Measurements from ENCODE around the gene ZYX.
"Not testable (repeated sequence)": the region's sequence is repeated elsewhere in the genome, so short reads cannot be mapped to it uniquely, and the experiment has no call there.

The ZYX gene

GRCh38 chr7:143390773-143391317 lies 9.7 kb downstream of the ZYX start:
- Histone ChIP-seq H3K27me3 (ENCODE audit: control insufficient read depth in 5 of 5, insufficient read depth in 4 of 5, low read length in 5 of 5) (no peaks in the 10 kb centered on the region), H3K4me3 (ENCODE audit: low read depth in 1 of 5, low read length in 5 of 5) (peak overlapping the region in 2 of 5 donors; percentile 17 to 47), H3K9me3 (ENCODE audit: control insufficient read depth in 5 of 5, low read length in 5 of 5) (no peaks in the 10 kb centered on the region), H3K36me3 (ENCODE audit: control insufficient read depth in 5 of 5, insufficient read depth in 5 of 5, low read length in 5 of 5) (peaks cover 0 to 54% (median 42%) of the 10 kb centered on the region in 5 donors), H3K9ac (ENCODE audit: low read length in 5 of 5) (no peak overlapping the region), H3K4me1 (ENCODE audit: control insufficient read depth in 5 of 5, insufficient read depth in 5 of 5, low read length in 5 of 5) (peaks cover 22 to 91% (median 58%) of the 10 kb centered on the region in 5 donors), H3K27ac (ENCODE audit: low read depth, low read length) (peak overlapping the region; percentile 96)

- Histone ChIP-seq H3K4me1 (ENCODE audit: control insufficient read depth in 5 of 5, insufficient read depth in 5 of 5, low read length in 5 of 5) (peaks cover 27 to 91% (median 58%) of the 10 kb centered on the region in 5 donors), H3K4me3 (ENCODE audit: low read depth in 1 of 5, low read length in 5 of 5) (peak overlapping the region; percentile 17 to 58 (median 28)), H3K27ac (ENCODE audit: low read depth, low read length) (peak overlapping the region; percentile 96), H3K9me3 (ENCODE audit: control insufficient read depth in 5 of 5, low read length in 5 of 5) (no peaks in the 10 kb centered on the region), H3K9ac (ENCODE audit: low read length in 5 of 5) (peak overlapping the region; percentile 57 to 92 (median 65)), H3K27me3 (ENCODE audit: control insufficient read depth in 5 of 5, insufficient read depth in 4 of 5, low read length in 5 of 5) (no peaks in the 10 kb centered on the region), H3K36me3 (ENCODE audit: control insufficient read depth in 5 of 5, insufficient read depth in 5 of 5, low read length in 5 of 5) (peaks cover 0 to 50% (median 42%) of the 10 kb centered on the region in 5 donors)
Measured at GRCh38 chr7:143391462-143392404, 10.6 kb downstream of the ZYX start.

- Histone ChIP-seq H3K27ac (ENCODE audit: low read depth, low read length) (peak overlapping the region; percentile 96), H3K4me1 (ENCODE audit: control insufficient read depth in 5 of 5, insufficient read depth in 5 of 5, low read length in 5 of 5) (peaks cover 27 to 88% (median 59%) of the 10 kb centered on the region in 5 donors), H3K4me3 (ENCODE audit: low read depth in 1 of 5, low read length in 5 of 5) (peak overlapping the region in 1 of 5 donors; percentile 6), H3K36me3 (ENCODE audit: control insufficient read depth in 5 of 5, insufficient read depth in 5 of 5, low read length in 5 of 5) (peaks cover 0 to 46% (median 41%) of the 10 kb centered on the region in 5 donors)
- not testable (repeated sequence) for H3K27me3 ChIP-seq (ENCODE audit: control insufficient read depth in 5 of 5, insufficient read depth in 4 of 5, low read length in 5 of 5); H3K9ac ChIP-seq (ENCODE audit: low read length in 5 of 5); H3K9me3 ChIP-seq (ENCODE audit: control insufficient read depth in 5 of 5, low read length in 5 of 5)
Measured at GRCh38 chr7:143392427-143392826, 11.3 kb downstream of the ZYX start.

- H3K27me3 ChIP-seq (ENCODE audit: control insufficient read depth in 5 of 5, insufficient read depth in 4 of 5, low read length in 5 of 5) = no peaks in the 10 kb centered on the region
- peak overlapping the region; percentile 96 for H3K27ac ChIP-seq (ENCODE audit: low read depth, low read length)
- H3K4me3 ChIP-seq (ENCODE audit: low read depth in 1 of 5, low read length in 5 of 5) = no peak overlapping the region
- H3K9me3 ChIP-seq (ENCODE audit: control insufficient read depth in 5 of 5, low read length in 5 of 5) = no peaks in the 10 kb centered on the region
- peaks cover 27 to 84% (median 59%) of the 10 kb centered on the region in 5 donors for H3K4me1 ChIP-seq (ENCODE audit: control insufficient read depth in 5 of 5, insufficient read depth in 5 of 5, low read length in 5 of 5)
- peaks cover 0 to 42% (median 36%) of the 10 kb centered on the region in 5 donors for H3K36me3 ChIP-seq (ENCODE audit: control insufficient read depth in 5 of 5, insufficient read depth in 5 of 5, low read length in 5 of 5)
- H3K9ac ChIP-seq (ENCODE audit: low read length in 5 of 5) = no peak overlapping the region
Measured at GRCh38 chr7:143392875-143393266, 11.7 kb downstream of the ZYX start.

- Histone ChIP-seq H3K27me3 (ENCODE audit: control insufficient read depth in 5 of 5, insufficient read depth in 4 of 5, low read length in 5 of 5) (no peaks in the 10 kb centered on the region), H3K36me3 (ENCODE audit: control insufficient read depth in 5 of 5, insufficient read depth in 5 of 5, low read length in 5 of 5) (peaks cover 0 to 36% (median 31%) of the 10 kb centered on the region in 5 donors), H3K27ac (ENCODE audit: low read depth, low read length) (peak overlapping the region; percentile 96), H3K4me3 (ENCODE audit: low read depth in 1 of 5, low read length in 5 of 5) (no peak overlapping the region), H3K9me3 (ENCODE audit: control insufficient read depth in 5 of 5, low read length in 5 of 5) (no peaks in the 10 kb centered on the region), H3K9ac (ENCODE audit: low read length in 5 of 5) (no peak overlapping the region), H3K4me1 (ENCODE audit: control insufficient read depth in 5 of 5, insufficient read depth in 5 of 5, low read length in 5 of 5) (peaks cover 27 to 82% (median 59%) of the 10 kb centered on the region in 5 donors)
Measured at GRCh38 chr7:143393267-143394041, 12.3 kb downstream of the ZYX start.

- H3K36me3 ChIP-seq (ENCODE audit: control insufficient read depth in 5 of 5, insufficient read depth in 5 of 5, low read length in 5 of 5) = peaks cover 0 to 30% (median 25%) of the 10 kb centered on the region in 5 donors
- no peak overlapping the region for H3K4me3 ChIP-seq (ENCODE audit: low read depth in 1 of 5, low read length in 5 of 5)
- no peak overlapping the region for H3K9ac ChIP-seq (ENCODE audit: low read length in 5 of 5)
- peaks cover 27 to 76% (median 59%) of the 10 kb centered on the region in 5 donors for H3K4me1 ChIP-seq (ENCODE audit: control insufficient read depth in 5 of 5, insufficient read depth in 5 of 5, low read length in 5 of 5)
- H3K27ac ChIP-seq (ENCODE audit: low read depth, low read length) = no peak overlapping the region
- H3K27me3 ChIP-seq (ENCODE audit: control insufficient read depth in 5 of 5, insufficient read depth in 4 of 5, low read length in 5 of 5) = no peaks in the 10 kb centered on the region
- H3K9me3 ChIP-seq (ENCODE audit: control insufficient read depth in 5 of 5, low read length in 5 of 5) = no peaks in the 10 kb centered on the region
Measured at GRCh38 chr7:143394068-143394467, 12.9 kb downstream of the ZYX start.

GRCh38 chr7:143394777-143395176 lies 13.6 kb downstream of the ZYX start:
- no peaks in the 10 kb centered on the region for H3K9me3 ChIP-seq (ENCODE audit: control insufficient read depth in 5 of 5, low read length in 5 of 5)
- H3K27ac ChIP-seq (ENCODE audit: low read depth, low read length) = no peak overlapping the region
- H3K4me3 ChIP-seq (ENCODE audit: low read depth in 1 of 5, low read length in 5 of 5) = peak overlapping the region in 1 of 5 donors; percentile 8
- peaks cover 0 to 23% (median 17%) of the 10 kb centered on the region in 5 donors for H3K36me3 ChIP-seq (ENCODE audit: control insufficient read depth in 5 of 5, insufficient read depth in 5 of 5, low read length in 5 of 5)
- no peaks in the 10 kb centered on the region for H3K27me3 ChIP-seq (ENCODE audit: control insufficient read depth in 5 of 5, insufficient read depth in 4 of 5, low read length in 5 of 5)
- peaks cover 27 to 69% (median 59%) of the 10 kb centered on the region in 5 donors for H3K4me1 ChIP-seq (ENCODE audit: control insufficient read depth in 5 of 5, insufficient read depth in 5 of 5, low read length in 5 of 5)
- H3K9ac ChIP-seq (ENCODE audit: low read length in 5 of 5) = no peak overlapping the region

GRCh38 chr7:143395187-143396149 lies 14.3 kb downstream of the ZYX start:
- Histone ChIP-seq H3K4me3 (ENCODE audit: low read depth in 1 of 5, low read length in 5 of 5) (peak overlapping the region; percentile 8 to 26 (median 15)), H3K27me3 (ENCODE audit: control insufficient read depth in 5 of 5, insufficient read depth in 4 of 5, low read length in 5 of 5) (no peaks in the 10 kb centered on the region), H3K4me1 (ENCODE audit: control insufficient read depth in 5 of 5, insufficient read depth in 5 of 5, low read length in 5 of 5) (peaks cover 27 to 63% (median 58%) of the 10 kb centered on the region in 5 donors), H3K36me3 (ENCODE audit: control insufficient read depth in 5 of 5, insufficient read depth in 5 of 5, low read length in 5 of 5) (peaks cover 0 to 16% (median 11%) of the 10 kb centered on the region in 5 donors), H3K9ac (ENCODE audit: low read length in 5 of 5) (no peak overlapping the region), H3K27ac (ENCODE audit: low read depth, low read length) (no peak overlapping the region), H3K9me3 (ENCODE audit: control insufficient read depth in 5 of 5, low read length in 5 of 5) (no peaks in the 10 kb centered on the region)

- Histone ChIP-seq H3K4me3 (ENCODE audit: low read depth in 1 of 5, low read length in 5 of 5) (no peak overlapping the region), H3K4me1 (ENCODE audit: control insufficient read depth in 5 of 5, insufficient read depth in 5 of 5, low read length in 5 of 5) (peaks cover 26 to 56% (median 51%) of the 10 kb centered on the region in 5 donors), H3K27me3 (ENCODE audit: control insufficient read depth in 5 of 5, insufficient read depth in 4 of 5, low read length in 5 of 5) (no peaks in the 10 kb centered on the region), H3K9me3 (ENCODE audit: control insufficient read depth in 5 of 5, low read length in 5 of 5) (no peaks in the 10 kb centered on the region), H3K27ac (ENCODE audit: low read depth, low read length) (no peak overlapping the region), H3K9ac (ENCODE audit: low read length in 5 of 5) (no peak overlapping the region), H3K36me3 (ENCODE audit: control insufficient read depth in 5 of 5, insufficient read depth in 5 of 5, low read length in 5 of 5) (peaks cover 0 to 9% (median 6%) of the 10 kb centered on the region in 5 donors)
Measured at GRCh38 chr7:143396182-143396581, 15.0 kb downstream of the ZYX start.

Data from subcutaneous abdominal adipose tissue (tissue), 5 donors.